ENCODE data around the gene FAM234B. TPM values are rescaled to one million over a fixed set of nuclear protein-coding genes. Genes with fewer than 3 reads are reported as not detected.
"Not testable (repeated sequence)": the region's sequence is repeated elsewhere in the genome, so short reads cannot be mapped to it uniquely, and the experiment has no call there.

FAM234B gene
- total RNA-seq, 1 donor from 2014 or later, result 9.5 TPM

DNA sequence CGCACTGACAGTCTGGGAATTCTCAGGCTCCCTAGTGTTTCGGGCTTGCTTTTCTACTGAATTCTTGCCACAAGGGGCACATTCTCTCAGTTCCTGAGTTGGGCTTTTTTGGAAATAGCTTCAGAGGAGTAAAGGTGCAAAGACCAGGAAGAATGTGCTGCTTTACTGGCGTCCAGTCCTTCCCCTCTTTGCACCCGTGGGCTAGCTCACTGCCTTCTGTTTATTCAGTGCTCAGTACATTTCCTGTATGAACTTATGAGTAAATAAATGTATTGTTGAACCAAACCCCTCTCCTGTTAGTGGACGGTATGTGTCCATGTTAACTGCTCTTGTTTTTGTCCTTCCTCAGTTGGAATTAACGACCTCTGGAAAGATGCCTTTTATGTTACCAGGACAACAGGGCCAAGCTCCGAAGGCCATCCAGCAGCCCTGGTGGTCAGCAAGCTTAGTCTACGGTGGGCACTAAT is 35.3 kb downstream of the FAM234B start:
- Mint-ChIP-seq H3K4me1 (peaks cover 12% of the 10 kb centered on the region), H3K27me3 (ENCODE audit: low read depth) (no peaks in the 10 kb centered on the region), H3K9me3 (peaks cover 3% of the 10 kb centered on the region), H3K4me3 (no peak overlapping the region), H3K36me3 (peaks cover 27% of the 10 kb centered on the region), H3K27ac (no peak overlapping the region)
- DNase-seq (ENCODE audit: low spot score in 2 of 2, unreplicated experiment in 2 of 2), result no peak
- TF ChIP-seq, protein P1, sequence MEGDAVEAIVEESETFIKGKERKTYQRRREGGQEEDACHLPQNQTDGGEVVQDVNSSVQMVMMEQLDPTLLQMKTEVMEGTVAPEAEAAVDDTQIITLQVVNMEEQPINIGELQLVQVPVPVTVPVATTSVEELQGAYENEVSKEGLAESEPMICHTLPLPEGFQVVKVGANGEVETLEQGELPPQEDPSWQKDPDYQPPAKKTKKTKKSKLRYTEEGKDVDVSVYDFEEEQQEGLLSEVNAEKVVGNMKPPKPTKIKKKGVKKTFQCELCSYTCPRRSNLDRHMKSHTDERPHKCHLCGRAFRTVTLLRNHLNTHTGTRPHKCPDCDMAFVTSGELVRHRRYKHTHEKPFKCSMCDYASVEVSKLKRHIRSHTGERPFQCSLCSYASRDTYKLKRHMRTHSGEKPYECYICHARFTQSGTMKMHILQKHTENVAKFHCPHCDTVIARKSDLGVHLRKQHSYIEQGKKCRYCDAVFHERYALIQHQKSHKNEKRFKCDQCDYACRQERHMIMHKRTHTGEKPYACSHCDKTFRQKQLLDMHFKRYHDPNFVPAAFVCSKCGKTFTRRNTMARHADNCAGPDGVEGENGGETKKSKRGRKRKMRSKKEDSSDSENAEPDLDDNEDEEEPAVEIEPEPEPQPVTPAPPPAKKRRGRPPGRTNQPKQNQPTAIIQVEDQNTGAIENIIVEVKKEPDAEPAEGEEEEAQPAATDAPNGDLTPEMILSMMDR (IDR thresholded peaks at IDR 0.05; ENCODE audit: unreplicated experiment), result no peak

DNA sequence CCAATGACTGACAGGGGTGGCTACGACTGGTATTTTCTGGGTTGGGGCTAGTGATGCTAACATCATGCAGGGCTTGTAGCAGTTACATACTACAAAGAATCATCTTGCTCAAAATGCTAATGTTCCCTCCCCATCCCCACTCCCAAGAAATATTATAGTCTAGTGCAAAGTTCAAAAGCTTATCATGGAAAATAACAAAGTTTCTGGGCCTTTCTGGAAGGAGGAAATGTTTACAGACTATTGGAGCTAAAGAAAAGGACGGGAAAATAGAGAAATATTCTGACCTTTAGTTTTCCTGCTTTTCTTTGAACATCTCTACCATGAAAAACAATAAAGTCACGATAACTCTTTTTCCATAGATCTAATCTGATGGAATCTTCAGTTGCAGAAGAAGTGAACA is 36.1 kb downstream of the FAM234B start:
- no peaks in the 10 kb centered on the region for H3K27me3 Mint-ChIP-seq (ENCODE audit: low read depth)
- TF ChIP-seq, protein P1 (IDR thresholded peaks at IDR 0.05; ENCODE audit: unreplicated experiment), result no peak
- peaks cover 31% of the 10 kb centered on the region for H3K36me3 Mint-ChIP-seq
- peaks cover 5% of the 10 kb centered on the region for H3K4me1 Mint-ChIP-seq
- H3K4me3 Mint-ChIP-seq, result no peak overlapping the region
- DNase-seq (ENCODE audit: low spot score in 2 of 2, unreplicated experiment in 2 of 2), result no peak
- peaks cover 4% of the 10 kb centered on the region for H3K9me3 Mint-ChIP-seq
- H3K27ac Mint-ChIP-seq, result no peak overlapping the region

DNA sequence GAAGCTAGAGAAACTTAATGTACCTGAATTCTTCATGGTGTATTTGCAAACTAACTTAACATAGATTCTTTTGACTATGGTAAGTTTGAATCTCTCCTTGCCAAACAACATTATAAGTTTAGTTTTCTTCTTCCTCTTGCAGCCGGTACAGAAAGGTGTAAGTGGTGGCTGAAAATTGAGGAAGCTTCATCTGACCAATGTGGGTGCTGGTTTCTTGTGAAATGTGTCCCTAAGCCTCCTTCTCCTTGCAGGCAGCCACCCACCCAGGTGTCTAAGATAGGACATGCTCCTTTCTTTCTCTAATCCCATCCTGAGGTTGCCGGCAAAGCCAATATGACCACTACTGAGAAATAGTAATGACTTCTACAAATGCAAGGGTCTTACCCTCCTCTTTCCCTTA is 38.7 kb downstream of the FAM234B start:
- no peak for DNase-seq (ENCODE audit: low spot score in 2 of 2, unreplicated experiment in 2 of 2)
- Mint-ChIP-seq H3K27ac (no peak overlapping the region), H3K36me3 (peaks cover 27% of the 10 kb centered on the region)

GRCh38 chr12:13083638-13084037 is 39.5 kb downstream of the FAM234B start:
- H3K4me3 Mint-ChIP-seq; H3K4me1 Mint-ChIP-seq; H3K9me3 Mint-ChIP-seq; DNase-seq (ENCODE audit: low spot score in 2 of 2, unreplicated experiment in 2 of 2); H3K27me3 Mint-ChIP-seq (ENCODE audit: low read depth); H3K27ac Mint-ChIP-seq: not testable (repeated sequence)
- peaks cover 24% of the 10 kb centered on the region for H3K36me3 Mint-ChIP-seq

More for the DNA sequence above, 38.7 kb downstream of the FAM234B start:
- H3K4me3 Mint-ChIP-seq, result no peak overlapping the region
- peaks cover 5% of the 10 kb centered on the region for H3K27me3 Mint-ChIP-seq (ENCODE audit: low read depth)
- TF ChIP-seq, protein P1 (IDR thresholded peaks at IDR 0.05; ENCODE audit: unreplicated experiment), result no peak
- H3K4me1 Mint-ChIP-seq, result peaks cover 2% of the 10 kb centered on the region
- H3K9me3 Mint-ChIP-seq, result peaks cover 4% of the 10 kb centered on the region

- peaks cover 17% of the 10 kb centered on the region for H3K27me3 Mint-ChIP-seq (ENCODE audit: low read depth)
- no peak overlapping the region for H3K27ac Mint-ChIP-seq
- peaks cover 2% of the 10 kb centered on the region for H3K4me1 Mint-ChIP-seq
- TF ChIP-seq, protein P1 (IDR thresholded peaks at IDR 0.05; ENCODE audit: unreplicated experiment), result no peak
- H3K36me3 Mint-ChIP-seq, result peaks cover 17% of the 10 kb centered on the region
- H3K9me3 Mint-ChIP-seq, result peaks cover 4% of the 10 kb centered on the region
- no peak for DNase-seq (ENCODE audit: low spot score in 2 of 2, unreplicated experiment in 2 of 2)
- no peak overlapping the region for H3K4me3 Mint-ChIP-seq
These were observed 40.9 kb downstream of the FAM234B start for GRCh38 chr12:13084898-13085640.

GRCh38 chr12:13085968-13086686 is 41.9 kb downstream of the FAM234B start:
- peaks cover 4% of the 10 kb centered on the region for H3K9me3 Mint-ChIP-seq
- TF ChIP-seq, protein P1 (IDR thresholded peaks at IDR 0.05; ENCODE audit: unreplicated experiment), result no peak
- peaks cover 21% of the 10 kb centered on the region for H3K27me3 Mint-ChIP-seq (ENCODE audit: low read depth)
- no peak overlapping the region for H3K27ac Mint-ChIP-seq
- no peak overlapping the region for H3K4me3 Mint-ChIP-seq
- peaks cover 5% of the 10 kb centered on the region for H3K4me1 Mint-ChIP-seq
- peaks cover 10% of the 10 kb centered on the region for H3K36me3 Mint-ChIP-seq
- no peak for DNase-seq (ENCODE audit: low spot score in 2 of 2, unreplicated experiment in 2 of 2)
